ENCODE measurements around the gene MRPL51.

GRCh38 chr12:6452245-6452943, 40.7 kb downstream of the MRPL51 start:
- TF ChIP-seq EZH2 (IDR thresholded peaks at IDR 0.05; ENCODE audit: insufficient read depth, poor library complexity, severe bottlenecking) (no peak), EZH2phosphoT487 (IDR thresholded peaks at IDR 0.05; ENCODE audit: insufficient read depth, low read depth) (no peak)
